Upper lobe of left lung (tissue), 6 donors: ENCODE data around the gene LAMA5. TPM values are rescaled to one million over a fixed set of nuclear protein-coding genes. Genes with fewer than 3 reads are reported as not detected.

Experiments
- ATAC-seq, 2 donors: fragments of 200-7000 bp; cut with Tn5 transposase; one replicate each; pipeline ENCODE4 v1.9.1; 2022; ENCODE audit warnings: mild to moderate bottlenecking in 2 of 2, moderate library complexity in 2 of 2; ENCODE audit not compliant: low FRiP score in 2 of 2
- DNase-seq, 2 donors: peaks; one replicate each; pipeline ENCODE4 v3.0.0-alpha.2; 2019 to 2020
- H3K27ac ChIP-seq, 4 donors: fragments of 200-600 bp; sonication (generic); one replicate each; pipeline ENCODE4 v1.5.1; 2016 to 2019
- H3K27me3 ChIP-seq, 4 donors: fragments of 200-600 bp; sonication (generic); one replicate each; pipeline ENCODE4 v1.5.1; 2017 to 2019
- H3K36me3 ChIP-seq, 4 donors: fragments of 200-600 bp; sonication (generic); one replicate each; pipeline ENCODE4 v1.5.1; 2016 to 2019
- H3K4me1 ChIP-seq, 4 donors: fragments of 200-600 bp; sonication (generic); one replicate each; pipeline ENCODE4 v1.5.1; 2018 to 2019
- H3K4me3 ChIP-seq, 4 donors: fragments of 200-600 bp; sonication (generic); one replicate each; pipeline ENCODE4 v1.5.1; 2017 to 2019; ENCODE audit warnings: mild to moderate bottlenecking in 2 of 4, moderate library complexity in 1 of 4
- H3K9me3 ChIP-seq, 4 donors: fragments of 200-600 bp; sonication (generic); one replicate each; pipeline ENCODE4 v1.5.1; 2018 to 2019
- EP300 ChIP-seq, 4 donors: sonication (generic); formaldehyde crosslinking; IDR thresholded peaks; one replicate each; pipeline ENCODE4 v1.5.1; 2017; ENCODE audit warnings: antibody characterized with exemption in 4 of 4, control low read depth in 2 of 4
- POLR2A ChIP-seq, 4 donors: fragments of 450-650 bp; IDR thresholded peaks; one replicate each; pipeline ENCODE4 v1.5.1; 2016 to 2017; ENCODE audit warnings: antibody characterized with exemption in 4 of 4, mild to moderate bottlenecking in 2 of 4
- POLR2AphosphoS5 ChIP-seq, 2 donors: sonication (generic); formaldehyde crosslinking; IDR thresholded peaks; one replicate each; pipeline ENCODE4 v1.5.1; 2017; ENCODE audit warnings: antibody characterized with exemption in 2 of 2
- WGBS, 2 donors: methylation state at CpG; one replicate each; pipeline ENCODE4 v1.1.5; 2017 to 2018; 5-methylcytosine and 5-hydroxymethylcytosine counted together
- total RNA-seq, 6 donors: library from RNA; depleted of rRNA in 4 of 6; stranded (reverse); fragments of >200 nt in 4 of 6; gene quantifications; one replicate each; pipeline versions ENCODE4 v1.1.0 to v1.2.1, GENCODE V29; 2016 to 2021
- TF ChIP-seq, protein P1 (sequence below), 6 experiments: fragments of 450-650 bp in 4 of 6; fragments of 200-600 bp in 2 of 6; sonication (generic) in 2 of 6; IDR thresholded peaks; one replicate each; pipeline ENCODE4 v1.5.1; 2016 to 2019; ENCODE audit warnings: antibody characterized with exemption in 6 of 6
- donor health status: DM: no; HTN: no; CAD: no; lungs with moderate emphysema.
- donor health status: DM: no; HTN: yes; CAD: no; lungs with severe emphysema.

Gene LAMA5
- total RNA-seq, 6 donors from 2014 or later = 176 to 1,019 (median 307) TPM

DNA sequence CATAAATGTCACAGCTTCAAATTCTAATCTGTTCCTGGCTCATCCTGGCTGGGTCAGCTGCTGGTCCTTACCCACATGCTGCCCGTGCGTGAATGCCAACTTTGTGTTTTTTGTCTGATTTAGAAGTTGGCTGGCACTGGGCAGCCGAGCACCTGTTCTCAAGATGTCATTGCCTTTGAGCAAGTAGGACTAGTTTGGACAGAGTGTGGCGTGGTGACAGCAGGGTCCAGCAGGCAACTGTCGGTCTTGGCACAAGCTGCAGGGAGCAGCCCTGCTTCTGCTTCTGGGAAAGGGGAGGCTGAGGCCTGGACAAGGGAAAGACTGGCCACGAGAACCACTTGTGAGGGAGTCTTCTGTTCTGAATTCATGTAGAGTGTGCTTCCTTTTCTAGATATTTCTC, 90.7 kb downstream of the LAMA5 start:
- Histone ChIP-seq H3K27ac (no peak overlapping the region), H3K9me3 (no peaks in the 10 kb centered on the region), H3K4me1 (peaks cover 0 to 4% (median 0%) of the 10 kb centered on the region in 4 donors), H3K27me3 (no peaks in the 10 kb centered on the region), H3K36me3 (peaks cover 29 to 88% (median 68%) of the 10 kb centered on the region in 4 donors), H3K4me3 (no peak overlapping the region)
- 81 to 93% methylated on average over 4 to 6 of the region's 6 CpGs for WGBS, 2 donors
- DNase-seq (no peak), ATAC-seq (no peak)
- TF ChIP-seq EP300 (IDR thresholded peaks at IDR 0.05) = no peak
- TF ChIP-seq, protein P1, sequence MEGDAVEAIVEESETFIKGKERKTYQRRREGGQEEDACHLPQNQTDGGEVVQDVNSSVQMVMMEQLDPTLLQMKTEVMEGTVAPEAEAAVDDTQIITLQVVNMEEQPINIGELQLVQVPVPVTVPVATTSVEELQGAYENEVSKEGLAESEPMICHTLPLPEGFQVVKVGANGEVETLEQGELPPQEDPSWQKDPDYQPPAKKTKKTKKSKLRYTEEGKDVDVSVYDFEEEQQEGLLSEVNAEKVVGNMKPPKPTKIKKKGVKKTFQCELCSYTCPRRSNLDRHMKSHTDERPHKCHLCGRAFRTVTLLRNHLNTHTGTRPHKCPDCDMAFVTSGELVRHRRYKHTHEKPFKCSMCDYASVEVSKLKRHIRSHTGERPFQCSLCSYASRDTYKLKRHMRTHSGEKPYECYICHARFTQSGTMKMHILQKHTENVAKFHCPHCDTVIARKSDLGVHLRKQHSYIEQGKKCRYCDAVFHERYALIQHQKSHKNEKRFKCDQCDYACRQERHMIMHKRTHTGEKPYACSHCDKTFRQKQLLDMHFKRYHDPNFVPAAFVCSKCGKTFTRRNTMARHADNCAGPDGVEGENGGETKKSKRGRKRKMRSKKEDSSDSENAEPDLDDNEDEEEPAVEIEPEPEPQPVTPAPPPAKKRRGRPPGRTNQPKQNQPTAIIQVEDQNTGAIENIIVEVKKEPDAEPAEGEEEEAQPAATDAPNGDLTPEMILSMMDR (IDR thresholded peaks at IDR 0.05) = no peak
- TF ChIP-seq POLR2A (IDR thresholded peaks at IDR 0.05) = no peak
- TF ChIP-seq POLR2AphosphoS5 (IDR thresholded peaks at IDR 0.05) = no peak

DNA sequence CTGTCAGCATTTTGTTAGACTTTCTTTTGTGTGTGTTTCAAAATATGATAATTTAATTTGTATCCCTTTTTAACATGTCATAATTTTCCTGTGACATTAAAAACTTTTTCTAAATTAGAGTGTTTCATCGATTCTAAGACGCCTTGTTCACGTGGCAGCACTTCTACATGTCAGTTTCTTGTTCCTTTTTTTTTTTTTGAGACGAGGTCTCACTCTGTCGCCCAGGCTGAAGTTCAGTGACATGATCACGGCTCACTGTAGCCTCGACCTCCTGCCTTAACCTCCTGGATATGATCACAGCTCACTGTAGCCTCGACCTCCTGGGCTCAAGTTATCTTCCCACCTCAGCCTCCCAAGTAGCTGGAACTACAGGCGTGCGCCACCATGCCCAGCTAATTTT, 91.9 kb downstream of the LAMA5 start:
- TF ChIP-seq EP300 (IDR thresholded peaks at IDR 0.05) (no peak), POLR2A (IDR thresholded peaks at IDR 0.05) (no peak), POLR2AphosphoS5 (IDR thresholded peaks at IDR 0.05) (no peak)
- TF ChIP-seq, protein P1 (IDR thresholded peaks at IDR 0.05) = no peak
- no peak overlapping the region for H3K27ac ChIP-seq
- DNase-seq (no peak), ATAC-seq (no peak)
- no peak overlapping the region for H3K4me3 ChIP-seq
- H3K27me3 ChIP-seq = no peaks in the 10 kb centered on the region
- WGBS, 2 donors = 93% methylated on average over 10 of the region's 10 CpGs
- no peaks in the 10 kb centered on the region for H3K9me3 ChIP-seq
- H3K36me3 ChIP-seq = peaks cover 26 to 79% (median 58%) of the 10 kb centered on the region in 4 donors
- no peaks in the 10 kb centered on the region for H3K4me1 ChIP-seq

DNA sequence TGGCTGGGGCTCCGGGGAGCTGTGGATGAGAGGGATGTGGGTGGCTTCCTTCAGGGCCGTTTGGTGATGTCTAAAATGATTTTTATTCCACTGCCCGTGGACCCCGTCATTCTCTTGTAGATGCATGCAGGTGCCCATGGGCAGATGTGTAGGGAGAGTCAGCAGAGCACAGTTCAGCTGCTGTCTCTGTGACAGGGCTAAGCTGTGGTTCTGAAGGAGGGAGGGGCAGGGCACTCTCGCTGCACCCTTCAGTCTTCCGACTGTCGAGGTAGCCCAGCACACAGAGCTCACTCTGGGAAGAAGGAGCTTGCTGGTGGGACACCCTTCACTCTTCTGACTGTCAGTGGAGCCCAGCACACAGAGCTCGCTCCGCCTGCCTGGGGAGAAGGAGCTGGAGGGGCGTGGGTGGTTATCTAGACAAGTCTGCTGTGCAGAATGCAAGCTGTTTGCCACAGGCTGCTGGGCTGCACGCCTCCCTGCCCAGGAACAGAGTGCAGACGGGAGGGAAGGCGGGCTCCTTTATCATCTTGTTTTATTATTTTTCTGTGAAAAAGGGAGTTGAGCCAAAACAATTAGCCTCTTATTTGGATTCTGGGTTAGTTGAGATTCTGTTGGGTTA, 92.7 kb downstream of the LAMA5 start:
- ATAC-seq = no peak
- no peaks in the 10 kb centered on the region for H3K9me3 ChIP-seq
- WGBS, 2 donors = 85 to 91% methylated on average over 13 of the region's 13 CpGs
- H3K27me3 ChIP-seq = no peaks in the 10 kb centered on the region
- H3K4me1 ChIP-seq = no peaks in the 10 kb centered on the region
- H3K4me3 ChIP-seq = no peak overlapping the region
- DNase-seq = no peak
- TF ChIP-seq, protein P1 (IDR thresholded peaks at IDR 0.05) = no peak
- TF ChIP-seq POLR2AphosphoS5 (IDR thresholded peaks at IDR 0.05) (no peak), EP300 (IDR thresholded peaks at IDR 0.05) (no peak), POLR2A (IDR thresholded peaks at IDR 0.05) (no peak)
- no peak overlapping the region for H3K27ac ChIP-seq
- H3K36me3 ChIP-seq = peaks cover 19 to 76% (median 54%) of the 10 kb centered on the region in 4 donors

DNA sequence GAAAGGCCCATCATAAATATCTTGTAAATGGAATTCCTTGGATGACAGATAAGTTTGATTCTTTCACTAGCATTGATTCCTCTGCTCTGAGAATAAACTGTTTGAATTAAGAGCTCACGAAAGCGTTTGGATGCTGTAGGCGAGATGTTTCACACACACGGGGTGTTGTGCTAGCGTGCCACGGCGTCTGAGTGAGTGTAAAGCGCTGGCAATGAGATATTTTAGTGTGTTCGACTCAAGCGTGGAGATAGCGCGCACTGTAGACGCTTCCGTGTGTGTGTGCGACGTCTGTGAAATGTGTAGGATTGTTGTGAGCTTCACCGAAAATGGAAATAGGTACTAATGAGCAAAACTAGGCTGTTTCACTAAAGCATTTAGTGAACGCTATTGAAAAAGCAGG, 93.7 kb downstream of the LAMA5 start:
- ATAC-seq (no peak), DNase-seq (no peak)
- TF ChIP-seq POLR2AphosphoS5 (IDR thresholded peaks at IDR 0.05) = no peak
- no peak for TF ChIP-seq EP300 (IDR thresholded peaks at IDR 0.05)
- TF ChIP-seq, protein P1 (IDR thresholded peaks at IDR 0.05) = no peak
- no peak for TF ChIP-seq POLR2A (IDR thresholded peaks at IDR 0.05)
- Histone ChIP-seq H3K27ac (no peak overlapping the region), H3K9me3 (no peaks in the 10 kb centered on the region), H3K27me3 (no peaks in the 10 kb centered on the region), H3K4me1 (no peaks in the 10 kb centered on the region), H3K36me3 (peaks cover 18 to 79% (median 52%) of the 10 kb centered on the region in 4 donors), H3K4me3 (no peak overlapping the region)
- WGBS, 2 donors = 95% methylated on average over 18 of the region's 18 CpGs

DNA sequence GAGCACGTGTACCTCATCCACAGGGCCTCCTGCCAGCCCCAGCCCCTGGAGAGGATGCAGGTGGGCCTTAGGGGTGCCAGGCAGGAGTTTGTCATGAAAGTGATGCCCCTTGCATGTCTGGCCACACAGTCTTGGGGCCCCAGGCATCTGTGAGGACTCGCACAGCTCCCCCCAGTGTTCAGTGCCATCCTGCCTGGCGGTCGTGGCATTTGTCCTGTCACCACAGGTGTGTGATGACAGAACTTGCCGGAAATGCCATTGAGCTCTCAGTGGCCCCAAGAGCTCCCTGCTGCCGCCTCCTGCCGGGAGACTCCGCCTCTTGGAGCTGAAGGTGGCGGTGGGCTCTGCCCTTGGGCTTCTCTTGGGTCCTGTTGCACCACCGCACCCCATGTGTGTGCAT, 94.9 kb downstream of the LAMA5 start:
- H3K4me3 ChIP-seq = no peak overlapping the region
- peaks cover 18 to 81% (median 52%) of the 10 kb centered on the region in 4 donors for H3K36me3 ChIP-seq
- no peaks in the 10 kb centered on the region for H3K4me1 ChIP-seq
- no peaks in the 10 kb centered on the region for H3K9me3 ChIP-seq
- WGBS, 2 donors = 93 to 100% methylated on average over 1 to 10 of the region's 10 CpGs
- TF ChIP-seq EP300 (IDR thresholded peaks at IDR 0.05) = no peak
- TF ChIP-seq POLR2AphosphoS5 (IDR thresholded peaks at IDR 0.05) = no peak
- TF ChIP-seq POLR2A (IDR thresholded peaks at IDR 0.05) = no peak
- TF ChIP-seq, protein P1 (IDR thresholded peaks at IDR 0.05) = no peak
- ATAC-seq (no peak), DNase-seq (no peak)
- H3K27ac ChIP-seq = no peak overlapping the region
- H3K27me3 ChIP-seq = no peaks in the 10 kb centered on the region
